ENCODE measurements around the gene WDFY4. TPM values are rescaled to one million over a fixed set of nuclear protein-coding genes. Genes with fewer than 3 reads are reported as not detected.

Gene WDFY4
- total RNA-seq, 1 experiment from 2014 or later: 0.22 TPM

DNA sequence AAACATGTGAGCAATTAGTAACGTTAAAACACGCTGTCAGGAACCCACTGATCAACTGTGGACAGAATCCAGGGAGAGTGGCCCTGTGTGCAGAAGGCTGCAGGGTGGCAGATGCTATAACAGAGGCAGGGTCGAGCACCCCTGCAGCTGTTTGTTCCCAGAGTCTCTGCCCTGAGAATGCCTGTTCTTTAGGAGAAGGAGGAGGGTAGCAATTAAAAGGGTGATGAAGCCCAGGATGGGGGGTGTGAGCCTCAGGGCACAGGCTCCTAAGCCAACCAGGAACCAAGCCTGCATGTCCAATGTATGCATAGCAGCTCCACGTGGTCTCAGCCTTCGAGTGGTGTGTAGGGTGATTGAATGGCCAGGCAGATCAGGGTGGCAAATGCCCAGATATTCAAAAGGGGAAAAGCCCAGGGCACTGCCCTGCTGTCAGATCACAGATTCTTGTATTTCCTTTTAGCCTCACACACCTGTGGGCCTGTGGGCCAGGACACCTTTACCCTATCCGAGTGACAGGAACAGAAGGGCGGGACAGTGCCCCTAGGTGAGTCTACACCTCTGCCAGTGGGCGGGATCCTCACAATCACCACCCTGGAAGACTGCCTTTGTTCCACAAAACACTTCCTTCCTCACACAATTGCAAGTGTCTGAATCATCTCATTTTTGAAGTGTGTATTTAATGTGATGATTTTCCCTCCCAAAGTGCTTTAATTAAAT is 7.3 kb downstream of the WDFY4 start:
- no peak overlapping the region for H3K9ac ChIP-seq (ENCODE audit: low read length)

DNA sequence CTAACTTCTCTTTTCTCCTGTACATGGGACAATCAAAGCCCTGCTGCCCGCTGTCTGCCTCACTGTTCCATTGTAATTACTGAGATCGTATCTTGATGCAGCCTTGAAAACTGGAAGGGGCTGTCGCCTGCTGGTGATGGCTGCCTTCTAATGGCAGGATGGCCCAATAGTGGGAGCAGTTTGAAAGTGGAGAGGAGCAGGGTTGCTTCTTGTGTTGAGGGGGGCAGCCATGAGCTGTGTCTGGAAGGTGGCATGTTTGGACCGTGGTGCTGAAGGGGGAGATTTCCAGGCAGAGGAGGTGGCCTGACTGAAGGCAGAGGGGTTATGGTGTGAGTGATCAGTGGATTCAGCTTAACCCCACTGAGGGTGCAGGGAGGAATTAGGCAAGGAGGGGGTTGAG is 8.1 kb downstream of the WDFY4 start:
- intact Hi-C loops (cut with micrococcal nuclease): no loop called here
- ATAC-seq (no peak), DNase-seq (ENCODE audit: low read depth, low spot score) (no peak)
- Histone ChIP-seq H3K4me3 (replicated peaks in 1 of 2; ENCODE audit: low read depth in 1 of 2, low read length in 2 of 2) (no peak overlapping the region), H3K9me3 (ENCODE audit: control insufficient read depth in 1 of 2, insufficient read depth in 1 of 2, low read depth in 1 of 2, low read length in 2 of 2) (no peaks in the 10 kb centered on the region), H3K9ac (ENCODE audit: low read length) (no peak overlapping the region), H4K20me1 (ENCODE audit: insufficient read depth) (no peaks in the 10 kb centered on the region), H3K9me2 (ENCODE audit: insufficient read depth) (no peaks in the 10 kb centered on the region), H3K27me3 (ENCODE audit: insufficient read depth, low read length) (peaks cover 31% of the 10 kb centered on the region), H3K36me3 (ENCODE audit: control insufficient read depth in 1 of 2, insufficient read depth in 2 of 2, low read length in 2 of 2) (no peaks in the 10 kb centered on the region), H3K4me2 (ENCODE audit: low read length) (no peak overlapping the region), H3K79me2 (ENCODE audit: insufficient read depth, low read length) (no peaks in the 10 kb centered on the region), H3K4me1 (ENCODE audit: control insufficient read depth in 1 of 2, insufficient read depth in 2 of 2, low read length in 2 of 2) (no peaks in the 10 kb centered on the region), H3K27ac (ENCODE audit: low read depth, low read length) (no peak overlapping the region), H2AFZ (ENCODE audit: low read depth, low read length, poor library complexity, severe bottlenecking) (no peak overlapping the region)
- RAD21 ChIA-PET (ENCODE audit: low non-redundant PET in 1 of 2, low total read pairs in 2 of 2, uncharacterized antibody in 2 of 2, unreplicated experiment in 2 of 2): no interaction called here
- BruUV-seq (replicated peaks): no TSS peak
- CTCF ChIA-PET: no interaction called here
- POLR2A ChIA-PET: no interaction called here
- no peak for TF ChIP-seq ATF3 (IDR thresholded peaks at IDR 0.05)
- no peak for TF ChIP-seq EGR1 (IDR thresholded peaks at IDR 0.05; ENCODE audit: low read depth)
- TF ChIP-seq RAD21 (IDR thresholded peaks at IDR 0.05; ENCODE audit: low read depth): no peak
- no peak for TF ChIP-seq FOSL1 (IDR thresholded peaks at IDR 0.05; ENCODE audit: low read depth)
- no peak for TF ChIP-seq MAX (IDR thresholded peaks at IDR 0.05)
- TF ChIP-seq SIN3A (IDR thresholded peaks at IDR 0.05; ENCODE audit: low read depth): no peak
- TF ChIP-seq, protein P1, sequence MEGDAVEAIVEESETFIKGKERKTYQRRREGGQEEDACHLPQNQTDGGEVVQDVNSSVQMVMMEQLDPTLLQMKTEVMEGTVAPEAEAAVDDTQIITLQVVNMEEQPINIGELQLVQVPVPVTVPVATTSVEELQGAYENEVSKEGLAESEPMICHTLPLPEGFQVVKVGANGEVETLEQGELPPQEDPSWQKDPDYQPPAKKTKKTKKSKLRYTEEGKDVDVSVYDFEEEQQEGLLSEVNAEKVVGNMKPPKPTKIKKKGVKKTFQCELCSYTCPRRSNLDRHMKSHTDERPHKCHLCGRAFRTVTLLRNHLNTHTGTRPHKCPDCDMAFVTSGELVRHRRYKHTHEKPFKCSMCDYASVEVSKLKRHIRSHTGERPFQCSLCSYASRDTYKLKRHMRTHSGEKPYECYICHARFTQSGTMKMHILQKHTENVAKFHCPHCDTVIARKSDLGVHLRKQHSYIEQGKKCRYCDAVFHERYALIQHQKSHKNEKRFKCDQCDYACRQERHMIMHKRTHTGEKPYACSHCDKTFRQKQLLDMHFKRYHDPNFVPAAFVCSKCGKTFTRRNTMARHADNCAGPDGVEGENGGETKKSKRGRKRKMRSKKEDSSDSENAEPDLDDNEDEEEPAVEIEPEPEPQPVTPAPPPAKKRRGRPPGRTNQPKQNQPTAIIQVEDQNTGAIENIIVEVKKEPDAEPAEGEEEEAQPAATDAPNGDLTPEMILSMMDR (IDR thresholded peaks at IDR 0.05 in 2 of 3, conservative IDR thresholded peaks at IDR 0.05 in 1 of 3; ENCODE audit: borderline replicate concordance in 1 of 3, insufficient read depth in 1 of 3, low read depth in 2 of 3, low read length in 2 of 3): no peak
- TF ChIP-seq EZH2 (IDR thresholded peaks at IDR 0.05): no peak
- TF ChIP-seq, protein P2, sequence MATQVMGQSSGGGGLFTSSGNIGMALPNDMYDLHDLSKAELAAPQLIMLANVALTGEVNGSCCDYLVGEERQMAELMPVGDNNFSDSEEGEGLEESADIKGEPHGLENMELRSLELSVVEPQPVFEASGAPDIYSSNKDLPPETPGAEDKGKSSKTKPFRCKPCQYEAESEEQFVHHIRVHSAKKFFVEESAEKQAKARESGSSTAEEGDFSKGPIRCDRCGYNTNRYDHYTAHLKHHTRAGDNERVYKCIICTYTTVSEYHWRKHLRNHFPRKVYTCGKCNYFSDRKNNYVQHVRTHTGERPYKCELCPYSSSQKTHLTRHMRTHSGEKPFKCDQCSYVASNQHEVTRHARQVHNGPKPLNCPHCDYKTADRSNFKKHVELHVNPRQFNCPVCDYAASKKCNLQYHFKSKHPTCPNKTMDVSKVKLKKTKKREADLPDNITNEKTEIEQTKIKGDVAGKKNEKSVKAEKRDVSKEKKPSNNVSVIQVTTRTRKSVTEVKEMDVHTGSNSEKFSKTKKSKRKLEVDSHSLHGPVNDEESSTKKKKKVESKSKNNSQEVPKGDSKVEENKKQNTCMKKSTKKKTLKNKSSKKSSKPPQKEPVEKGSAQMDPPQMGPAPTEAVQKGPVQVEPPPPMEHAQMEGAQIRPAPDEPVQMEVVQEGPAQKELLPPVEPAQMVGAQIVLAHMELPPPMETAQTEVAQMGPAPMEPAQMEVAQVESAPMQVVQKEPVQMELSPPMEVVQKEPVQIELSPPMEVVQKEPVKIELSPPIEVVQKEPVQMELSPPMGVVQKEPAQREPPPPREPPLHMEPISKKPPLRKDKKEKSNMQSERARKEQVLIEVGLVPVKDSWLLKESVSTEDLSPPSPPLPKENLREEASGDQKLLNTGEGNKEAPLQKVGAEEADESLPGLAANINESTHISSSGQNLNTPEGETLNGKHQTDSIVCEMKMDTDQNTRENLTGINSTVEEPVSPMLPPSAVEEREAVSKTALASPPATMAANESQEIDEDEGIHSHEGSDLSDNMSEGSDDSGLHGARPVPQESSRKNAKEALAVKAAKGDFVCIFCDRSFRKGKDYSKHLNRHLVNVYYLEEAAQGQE (IDR thresholded peaks at IDR 0.05; ENCODE audit: low read depth): no peak
- TF ChIP-seq YY1 (IDR thresholded peaks at IDR 0.05; ENCODE audit: extremely low read depth, insufficient replicate concordance, low read depth, low read length): no peak
- TF ChIP-seq ZNF274 (IDR thresholded peaks at IDR 0.05; ENCODE audit: low read depth, low read length): no peak

More for the DNA sequence above, 7.3 kb downstream of the WDFY4 start:
- BruUV-seq (replicated peaks): no TSS peak
- CTCF ChIA-PET: no interaction called here
- POLR2A ChIA-PET: no interaction called here
- no peaks in the 10 kb centered on the region for H3K9me2 ChIP-seq (ENCODE audit: insufficient read depth)
- H2AFZ ChIP-seq (ENCODE audit: low read depth, low read length, poor library complexity, severe bottlenecking): no peak overlapping the region
- RAD21 ChIA-PET (ENCODE audit: low non-redundant PET in 1 of 2, low total read pairs in 2 of 2, uncharacterized antibody in 2 of 2, unreplicated experiment in 2 of 2): no interaction called here
- no peak overlapping the region for H3K27ac ChIP-seq (ENCODE audit: low read depth, low read length)
- H3K9me3 ChIP-seq (ENCODE audit: control insufficient read depth in 1 of 2, insufficient read depth in 1 of 2, low read depth in 1 of 2, low read length in 2 of 2): no peaks in the 10 kb centered on the region
- no peak overlapping the region for H3K4me2 ChIP-seq (ENCODE audit: low read length)
- TF ChIP-seq ZFX (IDR thresholded peaks at IDR 0.05): no peak
- no peaks in the 10 kb centered on the region for H4K20me1 ChIP-seq (ENCODE audit: insufficient read depth)
- H3K79me2 ChIP-seq (ENCODE audit: insufficient read depth, low read length): no peaks in the 10 kb centered on the region
- H3K4me3 ChIP-seq (replicated peaks in 1 of 2; ENCODE audit: low read depth in 1 of 2, low read length in 2 of 2): no peak overlapping the region
- H3K36me3 ChIP-seq (ENCODE audit: control insufficient read depth in 1 of 2, insufficient read depth in 2 of 2, low read length in 2 of 2): no peaks in the 10 kb centered on the region
- intact Hi-C loops (cut with micrococcal nuclease): no loop called here
- H3K4me1 ChIP-seq (ENCODE audit: control insufficient read depth in 1 of 2, insufficient read depth in 2 of 2, low read length in 2 of 2): no peaks in the 10 kb centered on the region
- ATAC-seq (no peak), DNase-seq (ENCODE audit: low read depth, low spot score) (no peak)
- H3K27me3 ChIP-seq (ENCODE audit: insufficient read depth, low read length): peaks cover 31% of the 10 kb centered on the region
